ENCODE results near the gene ZNF697. TPM values are rescaled to one million over a fixed set of nuclear protein-coding genes. Genes with fewer than 3 reads are reported as not detected.

ZNF697 gene
- total RNA-seq, 1 donor: 14.2 TPM

GRCh38 chr1:119626011-119626545 lies 22.0 kb downstream of the ZNF697 start:
- TF ChIP-seq CTCF (IDR thresholded peaks at IDR 0.05; ENCODE audit: insufficient read depth, low read depth, low read length): no peak
- no peak for DNase-seq (ENCODE audit: low read depth)
- H3K4me3 ChIP-seq (ENCODE audit: low read depth, low read length): no peak overlapping the region

GRCh38 chr1:119623678-119624077 lies 24.4 kb downstream of the ZNF697 start:
- H3K4me3 ChIP-seq (ENCODE audit: low read depth, low read length): no peak overlapping the region
- no peak for TF ChIP-seq CTCF (IDR thresholded peaks at IDR 0.05; ENCODE audit: insufficient read depth, low read depth, low read length)
- DNase-seq (ENCODE audit: low read depth): no peak

GRCh38 chr1:119623193-119623515 lies 24.9 kb downstream of the ZNF697 start:
- no peak overlapping the region for H3K4me3 ChIP-seq (ENCODE audit: low read depth, low read length)
- no peak for DNase-seq (ENCODE audit: low read depth)
- no peak for TF ChIP-seq CTCF (IDR thresholded peaks at IDR 0.05; ENCODE audit: insufficient read depth, low read depth, low read length)

GRCh38 chr1:119622311-119623192 lies 25.5 kb downstream of the ZNF697 start:
- no peak overlapping the region for H3K4me3 ChIP-seq (ENCODE audit: low read depth, low read length)
- DNase-seq (ENCODE audit: low read depth): no peak
- TF ChIP-seq CTCF (IDR thresholded peaks at IDR 0.05; ENCODE audit: insufficient read depth, low read depth, low read length): no peak

GRCh38 chr1:119621705-119622104 lies 26.4 kb downstream of the ZNF697 start:
- DNase-seq (ENCODE audit: low read depth): no peak

More at GRCh38 chr1:119621705-119622104, 26.4 kb downstream of the ZNF697 start:
- no peak for TF ChIP-seq CTCF (IDR thresholded peaks at IDR 0.05; ENCODE audit: insufficient read depth, low read depth, low read length)
- H3K4me3 ChIP-seq (ENCODE audit: low read depth, low read length): no peak overlapping the region

Data from fibroblast of villous mesenchyme (primary cell).